Fibroblast of the conjunctiva (primary cell): ENCODE results near the gene OBSL1.

Source experiments
- DNase-seq: peaks from one replicate; pipeline ENCODE4 v3.0.0-alpha.2; 2010; ENCODE audit warnings: low read depth

OBSL1 gene

GRCh38 chr2:219548990-219549389 lies 22.3 kb downstream of the OBSL1 start:
- DNase-seq, result no peak

DNA sequence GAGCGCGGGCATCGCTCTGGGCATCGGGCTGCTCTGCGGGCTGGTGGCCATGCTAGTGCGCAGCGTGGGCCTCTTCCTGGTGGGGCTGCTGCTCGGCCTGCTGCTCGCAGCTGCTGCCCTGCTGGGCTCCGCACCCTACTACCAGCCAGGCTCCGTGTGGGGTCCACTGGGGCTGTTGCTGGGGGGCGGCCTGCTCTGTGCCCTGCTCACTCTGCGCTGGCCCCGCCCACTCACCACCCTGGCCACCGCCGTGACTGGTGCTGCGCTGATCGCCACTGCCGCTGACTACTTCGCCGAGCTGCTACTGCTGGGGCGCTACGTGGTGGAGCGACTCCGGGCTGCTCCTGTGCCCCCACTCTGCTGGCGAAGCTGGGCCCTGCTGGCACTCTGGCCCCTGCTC lies 23.7 kb downstream of the OBSL1 start:
- no peak for DNase-seq

- DNase-seq, result no peak
Measured at GRCh38 chr2:219545943-219546352, 25.4 kb downstream of the OBSL1 start.

- DNase-seq, result no peak
Measured at GRCh38 chr2:219545295-219545942, 25.9 kb downstream of the OBSL1 start.

GRCh38 chr2:219544567-219544966 lies 26.8 kb downstream of the OBSL1 start:
- no peak for DNase-seq

DNA sequence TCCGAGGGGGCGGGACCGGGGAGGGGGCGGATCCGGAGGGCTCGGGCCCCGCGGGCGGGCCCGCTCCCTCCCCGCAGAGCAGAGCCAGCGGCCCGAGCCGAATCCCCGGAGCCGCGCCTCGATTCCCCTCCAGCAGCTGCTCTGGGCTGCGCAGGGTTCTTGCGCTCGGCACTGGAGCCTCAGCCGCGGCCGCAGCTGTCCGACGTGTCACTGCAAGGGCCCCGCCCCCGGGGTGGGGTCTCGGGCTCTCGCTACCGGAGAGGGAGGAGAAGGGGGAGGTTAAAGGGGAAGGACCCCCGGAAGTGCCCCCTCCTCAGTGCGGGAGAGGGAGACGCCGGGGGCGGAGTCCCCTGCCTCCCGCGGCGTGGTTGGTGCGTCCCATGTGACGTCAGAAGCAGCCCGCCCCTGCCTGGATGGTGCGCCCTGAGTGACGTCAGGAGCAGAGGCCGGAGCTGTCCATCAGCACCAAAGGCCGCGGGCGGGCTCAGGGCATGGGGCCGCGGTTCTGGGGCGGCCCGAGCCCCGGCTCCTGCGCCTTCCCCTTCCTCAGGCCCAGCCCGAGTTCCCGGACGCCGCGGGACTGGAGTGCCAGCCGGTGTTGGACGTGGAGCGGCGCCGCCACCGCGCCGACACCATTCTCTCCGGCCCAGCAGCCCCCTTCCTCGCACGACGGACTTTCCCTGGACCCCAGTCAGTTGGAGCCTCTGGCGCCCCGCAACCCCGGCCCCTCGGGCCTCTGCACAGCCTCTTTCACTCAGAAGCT lies 27.6 kb downstream of the OBSL1 start, which contains the start of the genes CHPF and TMEM198:
CHPF (minus strand) TSS at position 214 of the 763 bp plus-strand sequence. CDS start 271 bp downstream, outside the sequence.
TMEM198 (plus strand) TSS at position 433 of the 763 bp plus-strand sequence. CDS start 700 bp downstream, outside the sequence.
- DNase-seq, result peak; percentile 96

DNA sequence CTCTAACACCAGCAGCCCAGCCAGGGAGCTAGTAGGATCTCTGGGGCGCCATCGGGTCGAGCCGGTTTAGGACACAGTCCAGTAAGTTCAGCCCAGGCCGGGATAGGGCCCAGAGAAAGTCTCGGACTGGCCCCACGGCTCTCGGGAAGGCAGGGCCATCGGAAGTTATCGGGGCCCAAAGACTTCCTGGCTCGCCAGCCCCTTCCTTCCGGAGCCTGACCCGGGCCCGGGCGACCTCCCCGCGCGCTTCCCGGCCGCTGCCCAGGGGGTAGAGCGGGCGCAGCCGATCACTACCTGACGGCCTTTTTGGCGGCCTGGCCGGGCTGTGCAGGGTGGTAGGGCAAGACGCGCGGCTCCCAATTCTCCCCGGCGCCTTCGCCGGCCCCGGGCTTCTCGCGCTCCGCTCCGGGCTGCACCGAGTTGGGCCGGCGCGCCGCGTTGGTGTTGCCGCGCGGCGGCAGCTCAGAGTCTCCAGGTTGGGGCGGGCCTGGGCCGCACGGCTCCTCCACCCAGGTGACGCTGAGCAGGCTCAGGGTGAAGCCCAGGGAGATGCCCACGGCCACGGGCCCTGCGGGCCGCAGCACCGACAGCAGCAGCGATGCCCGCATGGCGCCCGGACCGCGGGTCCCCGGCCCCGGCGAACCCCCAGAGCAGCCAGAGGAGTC lies 28.3 kb downstream of the OBSL1 start:
- no peak for DNase-seq

DNA sequence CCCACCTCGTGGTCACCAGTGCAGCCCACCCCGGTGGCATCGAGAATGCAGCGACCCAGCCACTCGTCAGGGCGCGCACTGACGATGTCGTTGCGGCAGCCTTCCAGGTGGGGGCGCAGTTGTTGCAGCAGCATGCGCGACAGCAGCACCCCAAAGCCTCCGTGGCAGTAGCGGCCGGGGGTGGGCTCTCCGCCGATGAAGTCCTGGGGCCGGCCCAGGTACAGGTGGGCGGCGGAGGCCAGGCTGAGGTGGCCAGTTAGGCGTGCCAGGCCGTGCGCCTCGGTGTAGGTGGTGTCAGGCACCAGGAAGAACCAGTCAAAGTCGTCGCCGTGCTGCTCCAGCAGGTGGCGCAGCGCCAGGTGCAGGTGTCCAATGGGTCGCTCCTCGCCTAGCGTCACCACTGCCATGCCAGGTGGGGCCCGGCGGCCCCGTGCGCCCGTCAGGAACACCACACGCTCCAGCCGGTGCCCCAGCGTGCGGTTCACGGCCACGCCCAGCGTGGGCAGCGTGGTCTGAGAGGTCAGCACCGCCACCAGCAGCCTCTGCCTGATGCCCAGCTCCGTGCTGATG lies 29.6 kb downstream of the OBSL1 start:
- DNase-seq, result no peak

- DNase-seq, result no peak
Measured at GRCh38 chr2:219540784-219541504, 30.4 kb downstream of the OBSL1 start.

- no peak for DNase-seq
Measured at GRCh38 chr2:219539926-219540678, 31.2 kb downstream of the OBSL1 start.

DNA sequence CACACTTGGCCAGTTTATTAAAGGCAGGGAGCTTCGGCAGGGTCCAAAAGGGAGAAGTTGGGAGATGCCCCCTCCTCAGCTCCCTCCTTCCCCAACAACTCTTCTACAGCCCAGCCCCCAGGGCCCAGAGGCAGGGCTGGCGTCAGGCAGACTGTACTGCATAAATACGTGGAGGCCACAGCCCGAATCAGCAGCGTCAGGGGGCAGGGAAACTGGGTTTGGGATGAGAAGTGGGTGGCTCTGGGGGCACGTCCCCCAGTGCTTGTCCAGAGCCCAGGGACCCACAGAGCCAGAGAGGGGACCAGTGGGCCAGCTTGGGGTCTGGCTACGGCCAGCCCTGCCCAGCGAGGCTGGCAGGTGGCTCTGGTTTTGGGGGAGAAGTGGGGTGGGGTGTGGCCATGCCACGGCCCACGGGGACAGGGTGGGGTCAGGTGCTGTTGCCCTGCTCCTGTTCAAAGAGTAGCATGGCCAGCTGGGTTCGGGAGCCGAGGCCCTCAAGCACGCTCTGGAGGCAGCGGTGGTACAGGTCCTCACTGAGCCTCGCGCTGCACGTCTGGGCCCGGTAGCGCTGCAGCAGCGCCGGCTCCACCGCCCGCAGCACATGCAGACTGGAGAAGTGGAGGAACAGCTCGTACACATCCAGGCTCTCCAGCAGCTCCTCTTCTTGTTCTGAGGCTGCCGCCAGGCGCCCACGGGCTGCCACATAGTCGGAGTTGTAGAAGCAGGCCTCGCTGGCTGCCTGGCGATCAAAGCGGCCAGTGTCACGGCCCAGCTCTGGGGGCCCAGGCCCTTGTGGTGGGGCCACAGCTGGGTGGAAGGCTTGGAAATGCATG lies 32.2 kb downstream of the OBSL1 start:
- DNase-seq, result no peak

DNA sequence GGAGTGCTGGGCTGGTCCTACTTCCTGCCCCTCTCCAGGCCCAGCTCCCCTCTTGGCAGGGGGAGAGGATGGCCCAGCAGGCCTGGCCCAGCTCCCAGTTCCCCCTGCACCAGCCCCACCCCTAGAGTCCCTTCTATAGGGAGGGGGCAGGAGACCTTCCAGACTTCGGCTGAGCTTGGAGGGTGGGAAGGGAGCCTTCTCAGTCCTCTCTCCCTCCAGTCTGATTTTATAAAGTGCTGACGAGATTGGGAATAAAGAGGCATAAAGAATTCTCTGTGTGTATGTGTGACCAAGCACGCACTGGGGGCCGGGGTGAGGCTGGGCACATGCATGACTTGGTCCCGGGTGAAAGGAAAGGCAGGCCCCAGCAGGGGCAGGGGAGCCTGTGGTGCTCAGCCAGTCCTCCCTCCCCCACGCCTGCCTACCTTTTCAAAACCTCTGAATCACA lies 32.8 kb downstream of the OBSL1 start:
- DNase-seq, result no peak

DNA sequence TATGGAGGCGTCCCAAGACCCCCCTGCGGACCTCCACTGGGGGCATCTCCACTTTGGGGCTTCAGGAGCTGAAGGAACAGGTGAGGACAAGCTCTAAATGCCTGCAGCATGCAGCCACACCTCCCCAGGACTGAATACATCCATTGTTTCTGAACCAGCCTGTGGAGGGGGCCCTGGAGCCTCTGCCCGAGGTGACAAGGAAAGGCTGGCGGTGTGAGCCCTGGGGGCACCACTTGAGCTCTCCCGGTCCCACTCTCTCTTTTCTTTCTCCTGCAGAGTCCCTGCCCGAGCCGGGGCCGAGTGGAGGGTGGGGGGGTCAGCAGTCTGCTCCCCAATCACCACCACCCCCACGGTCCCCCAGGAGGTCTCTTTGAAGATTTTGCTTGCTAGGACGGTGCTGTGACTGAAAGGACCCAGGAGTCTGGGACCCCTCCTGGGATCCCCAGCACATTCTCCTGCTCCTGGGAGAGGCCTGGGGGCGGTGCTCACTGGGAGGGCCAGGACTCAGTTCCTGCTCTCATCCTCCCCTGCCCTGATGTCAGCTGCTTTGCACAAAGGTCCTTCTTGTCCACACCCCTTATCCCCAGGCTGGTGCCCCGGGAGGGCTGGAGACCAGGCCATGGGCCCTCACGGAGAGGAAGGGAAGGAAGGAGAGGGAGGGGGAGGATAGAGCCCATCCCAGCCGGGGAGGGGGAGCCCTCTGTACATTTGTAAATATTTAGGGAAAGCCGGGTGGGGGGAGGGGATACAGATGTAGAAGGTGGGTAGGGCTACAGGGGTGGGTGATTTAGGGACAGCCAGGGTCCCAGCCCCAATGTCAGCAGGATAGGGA lies 33.5 kb downstream of the OBSL1 start:
- no peak for DNase-seq

GRCh38 chr2:219536967-219537366 lies 34.4 kb downstream of the OBSL1 start:
- no peak for DNase-seq

DNA sequence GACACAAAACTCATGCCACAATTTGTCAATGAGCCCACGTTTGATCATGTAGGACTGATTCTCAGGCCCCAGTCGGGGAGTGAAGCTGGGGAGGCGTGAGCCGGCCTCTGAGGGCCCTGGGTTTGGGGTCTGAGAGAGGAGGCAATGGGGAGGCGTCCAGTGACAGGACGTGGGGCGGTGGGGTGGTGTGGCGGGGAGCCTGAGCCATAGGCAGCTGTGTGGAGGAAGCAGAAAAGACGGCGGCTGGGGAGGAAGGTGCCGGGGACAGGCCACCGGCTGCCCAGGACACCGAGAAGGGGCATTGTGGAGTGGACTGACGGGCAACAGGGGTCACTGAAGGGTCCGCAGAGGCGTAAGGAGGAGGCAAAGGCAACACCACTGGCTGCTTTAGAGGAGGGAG lies 34.9 kb downstream of the OBSL1 start:
- no peak for DNase-seq

- no peak for DNase-seq
Measured at GRCh38 chr2:219533930-219534661, 37.2 kb downstream of the OBSL1 start.

- DNase-seq, result no peak
Measured at GRCh38 chr2:219532378-219532649, 39.0 kb downstream of the OBSL1 start.

DNA sequence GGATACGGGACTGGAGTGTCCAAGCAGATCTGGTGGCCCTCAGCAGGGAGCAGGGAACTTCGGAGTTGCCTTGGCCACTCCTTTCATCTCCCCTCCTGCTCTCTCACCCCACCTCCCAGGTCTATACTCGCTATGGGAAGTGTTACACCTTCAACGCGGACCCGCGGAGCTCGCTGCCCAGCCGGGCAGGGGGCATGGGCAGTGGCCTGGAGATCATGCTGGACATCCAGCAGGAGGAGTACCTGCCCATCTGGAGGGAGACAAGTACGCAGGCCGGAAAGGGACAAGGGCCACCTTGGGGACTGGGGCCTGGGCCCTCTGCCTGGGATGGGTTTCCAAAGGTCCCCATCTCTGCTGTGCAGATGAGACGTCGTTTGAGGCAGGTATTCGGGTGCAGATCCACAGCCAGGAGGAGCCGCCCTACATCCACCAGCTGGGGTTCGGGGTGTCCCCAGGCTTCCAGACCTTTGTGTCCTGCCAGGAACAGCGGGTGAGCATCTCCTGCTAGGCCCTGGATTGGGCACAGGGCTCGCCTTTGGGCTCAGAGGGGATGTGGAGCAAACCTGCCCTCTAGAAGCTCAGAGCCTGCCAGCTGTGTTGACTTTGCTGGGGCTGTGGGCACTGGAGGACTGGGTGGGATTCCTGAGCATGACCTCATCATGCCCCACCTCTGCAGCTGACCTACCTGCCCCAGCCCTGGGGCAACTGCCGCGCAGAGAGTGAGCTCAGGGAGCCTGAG lies 39.5 kb downstream of the OBSL1 start:
- DNase-seq, result no peak
